ENCODE results near the gene LANCL3. TPM values are rescaled to one million over a fixed set of nuclear protein-coding genes. Genes with fewer than 3 reads are reported as not detected.

LANCL3 gene
- total RNA-seq, 1 experiment from 2014 or later: 2.5 TPM

DNA sequence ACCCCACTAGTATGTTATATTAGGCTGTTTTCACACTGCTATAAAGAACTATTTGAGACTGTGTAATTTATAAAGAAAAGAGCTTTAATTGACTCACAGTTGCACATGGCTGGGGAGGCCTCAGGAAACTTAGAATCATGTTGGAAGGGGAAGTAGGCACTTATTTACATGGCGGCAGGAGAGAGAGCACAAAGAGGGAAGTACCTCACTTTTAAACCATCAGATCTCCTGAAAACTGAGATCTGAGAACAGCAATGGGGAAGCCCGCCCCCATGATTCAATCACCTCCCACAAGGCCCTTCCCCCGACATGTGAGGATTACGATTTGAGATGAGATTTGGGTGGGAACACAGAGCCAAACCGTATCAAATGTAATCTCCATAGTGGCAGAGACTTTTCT lies 68.7 kb downstream of the LANCL3 start:
- no TSS peak for BruUV-seq (replicated peaks)
- CTCF ChIA-PET: no interaction called here
- no peak for TF ChIP-seq EZH2 (IDR thresholded peaks at IDR 0.05; ENCODE audit: borderline replicate concordance, low read depth, low read length, poor library complexity, severe bottlenecking)
- no peak for TF ChIP-seq CTCF (conservative IDR thresholded peaks at IDR 0.05; ENCODE audit: low read depth, low read length)
- H3K4me3 ChIP-seq (ENCODE audit: low read depth, low read length, poor library complexity, severe bottlenecking): no peak overlapping the region
- H3K36me3 ChIP-seq (ENCODE audit: insufficient read depth, low read length, poor library complexity, severe bottlenecking): no peaks in the 10 kb centered on the region
- intact Hi-C loops (cut with micrococcal nuclease; ENCODE audit: unreplicated experiment): no loop called here
- H3K27ac ChIP-seq (ENCODE audit: low read depth, low read length, poor library complexity, severe bottlenecking): no peak overlapping the region
- no peaks in the 10 kb centered on the region for H3K4me1 ChIP-seq (ENCODE audit: insufficient read depth, low read length, poor library complexity, severe bottlenecking)
- POLR2A ChIA-PET (ENCODE audit: low non-redundant PET): no interaction called here
- DNase-seq (ENCODE audit: low spot score): no peak
- H3K9me3 ChIP-seq (ENCODE audit: low read depth, low read length, poor library complexity, severe bottlenecking): no peaks in the 10 kb centered on the region
- no peaks in the 10 kb centered on the region for H3K27me3 ChIP-seq (replicated peaks; ENCODE audit: insufficient read depth, low read depth, low read length, poor library complexity)

DNA sequence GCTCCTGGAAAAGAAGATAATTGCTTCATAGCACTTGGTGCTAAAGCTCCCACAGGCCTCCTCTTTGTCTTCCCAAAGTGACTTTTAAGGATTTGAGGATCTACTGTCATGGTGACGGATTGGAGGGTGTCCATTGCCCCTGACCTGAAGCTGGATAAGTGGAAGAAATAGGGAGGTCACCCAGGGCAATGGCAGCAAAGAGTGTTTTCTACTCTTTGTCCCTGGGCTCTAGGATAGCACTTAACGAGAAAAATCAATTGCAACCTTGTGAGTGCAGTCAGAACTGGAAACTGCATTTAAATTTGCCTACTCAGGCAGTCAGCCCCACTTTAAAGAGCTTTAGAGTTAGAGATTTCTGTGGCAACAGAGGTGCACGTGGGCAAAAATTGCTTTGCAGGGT lies 70.4 kb downstream of the LANCL3 start:
- Histone ChIP-seq H3K27me3 (replicated peaks; ENCODE audit: insufficient read depth, low read depth, low read length, poor library complexity) (no peaks in the 10 kb centered on the region), H3K4me3 (ENCODE audit: low read depth, low read length, poor library complexity, severe bottlenecking) (no peak overlapping the region), H3K4me1 (ENCODE audit: insufficient read depth, low read length, poor library complexity, severe bottlenecking) (no peaks in the 10 kb centered on the region), H3K9me3 (ENCODE audit: low read depth, low read length, poor library complexity, severe bottlenecking) (no peaks in the 10 kb centered on the region), H3K27ac (ENCODE audit: low read depth, low read length, poor library complexity, severe bottlenecking) (no peak overlapping the region), H3K36me3 (ENCODE audit: insufficient read depth, low read length, poor library complexity, severe bottlenecking) (no peaks in the 10 kb centered on the region)
- intact Hi-C loops (cut with micrococcal nuclease; ENCODE audit: unreplicated experiment): no loop called here
- ChIA-PET CTCF (no interaction called here), POLR2A (ENCODE audit: low non-redundant PET) (no interaction called here)
- no TSS peak for BruUV-seq (replicated peaks)
- no peak for DNase-seq (ENCODE audit: low spot score)
- TF ChIP-seq CTCF (conservative IDR thresholded peaks at IDR 0.05; ENCODE audit: low read depth, low read length) (no peak), EZH2 (IDR thresholded peaks at IDR 0.05; ENCODE audit: borderline replicate concordance, low read depth, low read length, poor library complexity, severe bottlenecking) (no peak)

GRCh38 chrX:37644381-37645305 lies 73.2 kb downstream of the LANCL3 start:
- Histone ChIP-seq H3K27ac (ENCODE audit: low read depth, low read length, poor library complexity, severe bottlenecking) (no peak overlapping the region), H3K4me1 (ENCODE audit: insufficient read depth, low read length, poor library complexity, severe bottlenecking) (no peaks in the 10 kb centered on the region), H3K36me3 (ENCODE audit: insufficient read depth, low read length, poor library complexity, severe bottlenecking) (no peaks in the 10 kb centered on the region), H3K27me3 (replicated peaks; ENCODE audit: insufficient read depth, low read depth, low read length, poor library complexity) (no peaks in the 10 kb centered on the region), H3K9me3 (ENCODE audit: low read depth, low read length, poor library complexity, severe bottlenecking) (no peaks in the 10 kb centered on the region), H3K4me3 (ENCODE audit: low read depth, low read length, poor library complexity, severe bottlenecking) (no peak overlapping the region)
- no peak for DNase-seq (ENCODE audit: low spot score)
- CTCF ChIA-PET: no interaction called here
- TF ChIP-seq CTCF (conservative IDR thresholded peaks at IDR 0.05; ENCODE audit: low read depth, low read length): no peak
- TF ChIP-seq EZH2 (IDR thresholded peaks at IDR 0.05; ENCODE audit: borderline replicate concordance, low read depth, low read length, poor library complexity, severe bottlenecking): no peak
- no TSS peak for BruUV-seq (replicated peaks)
- POLR2A ChIA-PET (ENCODE audit: low non-redundant PET): no interaction called here
- intact Hi-C loops (cut with micrococcal nuclease; ENCODE audit: unreplicated experiment): no loop called here
